Neural cell (in vitro differentiated cells): Measurements from ENCODE around the gene CASP6. TPM values are rescaled to one million over a fixed set of nuclear protein-coding genes. Genes with fewer than 3 reads are reported as not detected.

Experiments used
- H2AFZ ChIP-seq: fragments of 200-600, 300-800 bp; sonication (generic), shearing (Covaris generic); 2 replicates; pipeline ENCODE4 v1.6.0; 2014; ENCODE audit warnings: low read depth, mild to moderate bottlenecking, antibody characterized with exemption, low read length, moderate library complexity
- H3F3A ChIP-seq: fragments of 200-600 bp; shearing (Covaris generic); 2 replicates; pipeline ENCODE4 v1.6.1; 2016; ENCODE audit warnings: mild to moderate bottlenecking, moderate library complexity, mixed read lengths, antibody characterized with exemption, low read length; ENCODE audit not compliant: insufficient read depth, poor library complexity, severe bottlenecking
- H3K27ac ChIP-seq: fragments of 200-600, 300-800 bp; sonication (generic), shearing (Covaris generic); 2 replicates; pipeline ENCODE4 v1.5.1; 2014; ENCODE audit warnings: mild to moderate bottlenecking, low read length, moderate library complexity
- H3K27me3 ChIP-seq: fragments of 300-800, 200-600 bp; sonication (generic), shearing (Covaris generic); 2 replicates; pipeline ENCODE4 v1.6.0; 2014; ENCODE audit warnings: mild to moderate bottlenecking, low read depth, low read length, moderate library complexity; ENCODE audit not compliant: insufficient read depth
- H3K36me3 ChIP-seq: fragments of 300-800, 200-600 bp; sonication (generic), shearing (Covaris generic); 2 replicates; pipeline ENCODE4 v1.5.1; 2014; ENCODE audit warnings: mild to moderate bottlenecking, antibody characterized with exemption, low read length, moderate library complexity; ENCODE audit not compliant: insufficient read depth
- H3K4me2 ChIP-seq: fragments of 300-800, 200-600 bp; sonication (generic), shearing (Covaris generic); 2 replicates; pipeline ENCODE4 v1.6.0; 2014; ENCODE audit warnings: mild to moderate bottlenecking, low read length
- H3K4me3 ChIP-seq: fragments of 300-800, 200-600 bp; sonication (generic), shearing (Covaris generic); 2 replicates; pipeline ENCODE4 v1.5.1; 2014; ENCODE audit warnings: mild to moderate bottlenecking, low read length, moderate library complexity
- H3K79me2 ChIP-seq: fragments of 200-600 bp; shearing (Covaris generic); replicated peaks from 2 replicates; pipeline ENCODE4 v1.6.0; 2014; ENCODE audit warnings: mild to moderate bottlenecking, low read length, moderate library complexity; ENCODE audit not compliant: insufficient read depth
- H3K9ac ChIP-seq: fragments of 300-800, 200-600 bp; sonication (generic), shearing (Covaris generic); 2 replicates; pipeline ENCODE4 v1.6.1; 2016; ENCODE audit warnings: mild to moderate bottlenecking, low read length, mixed read lengths
- H3K9me2 ChIP-seq: fragments of 200-600 bp; shearing (Covaris generic); 2 replicates; pipeline ENCODE4 v1.6.1; 2016; ENCODE audit warnings: mild to moderate bottlenecking, low read length, mixed read lengths; ENCODE audit not compliant: insufficient read depth
- H3K9me3 ChIP-seq: fragments of 200-600, 300-800 bp; sonication (generic), shearing (Covaris generic); 2 replicates; pipeline ENCODE4 v1.6.1; 2016; ENCODE audit warnings: mild to moderate bottlenecking, mixed run types, low read length, moderate library complexity, mixed read lengths
- H4K20me1 ChIP-seq: fragments of 200-600 bp; shearing (Covaris generic); 2 replicates; pipeline ENCODE4 v1.6.1; 2016; ENCODE audit warnings: mild to moderate bottlenecking, mixed run types; ENCODE audit not compliant: insufficient read depth
- EP300 ChIP-seq: fragments of 450-650 bp; conservative IDR thresholded peaks from 2 replicates; pipeline ENCODE4 v1.6.1; 2014; ENCODE audit warnings: antibody characterized with exemption, mild to moderate bottlenecking, moderate library complexity; ENCODE audit not compliant: poor library complexity, severe bottlenecking
- EZH2 ChIP-seq: fragments of 200-600, 300-800 bp; shearing (Covaris generic), sonication (generic); IDR thresholded peaks from 2 replicates; pipeline ENCODE4 v1.6.1; 2014; ENCODE audit warnings: antibody characterized with exemption, low read length, borderline replicate concordance, mild to moderate bottlenecking; ENCODE audit not compliant: insufficient read depth, poor library complexity, severe bottlenecking
- MXI1 ChIP-seq: fragments of 450-650 bp; conservative IDR thresholded peaks from 2 replicates; pipeline ENCODE4 v1.6.1; 2014; ENCODE audit warnings: antibody characterized with exemption, mild to moderate bottlenecking; ENCODE audit not compliant: poor library complexity, severe bottlenecking
- POLR2AphosphoS5 ChIP-seq: IDR thresholded peaks from 2 replicates; pipeline ENCODE4 v1.6.1; 2012
- RAD21 ChIP-seq: fragments of 450-650 bp; conservative IDR thresholded peaks from 2 replicates; pipeline ENCODE4 v1.6.1; 2014; ENCODE audit warnings: antibody characterized with exemption, mild to moderate bottlenecking, moderate library complexity
- SMC3 ChIP-seq: fragments of 450-650 bp; conservative IDR thresholded peaks from 2 replicates; pipeline ENCODE4 v1.6.1; 2014; ENCODE audit warnings: antibody characterized with exemption, mild to moderate bottlenecking, moderate library complexity; ENCODE audit not compliant: poor library complexity
- TAF1 ChIP-seq: IDR thresholded peaks from 2 replicates; pipeline ENCODE4 v1.6.1; 2012; ENCODE audit warnings: low read depth
- polyA plus RNA-seq: library from polyadenylated mRNA; depleted of rRNA; stranded (reverse); fragments of >200 nt; gene quantifications from 2 replicates; pipeline ENCODE4 v1.2.3, GENCODE V29; 2014
- TF ChIP-seq, protein P1 (sequence below): IDR thresholded peaks from 2 replicates; pipeline ENCODE4 v1.6.1; 2012; ENCODE audit warnings: borderline replicate concordance
- TF ChIP-seq, protein P2 (sequence below): fragments of 450-650 bp; IDR thresholded peaks from 2 replicates; pipeline ENCODE4 v1.5.1; 2014; ENCODE audit warnings: antibody characterized with exemption, mild to moderate bottlenecking, moderate library complexity; ENCODE audit not compliant: poor library complexity, severe bottlenecking

CASP6 gene
- polyA plus RNA-seq, 1 donor from 2014 or later: 5.1 TPM

DNA sequence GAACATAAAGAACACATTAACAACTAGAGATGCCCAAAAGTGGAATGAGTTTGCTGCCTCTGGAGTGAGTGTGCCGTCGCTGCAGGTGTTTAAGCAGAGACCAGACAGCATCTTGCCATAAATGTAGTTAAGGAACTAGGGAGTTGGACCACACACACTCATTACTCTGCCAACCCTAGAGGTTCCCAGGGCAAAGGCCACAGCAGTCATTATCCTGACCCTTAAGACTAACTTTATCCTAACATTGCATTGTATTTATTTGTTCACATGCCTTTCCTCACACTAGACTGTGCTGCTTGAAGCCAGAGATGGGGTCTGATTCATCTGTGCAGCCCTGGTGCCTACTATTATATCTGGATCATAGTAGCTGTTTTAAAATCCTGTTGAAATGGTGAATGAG is 43.5 kb upstream of the CASP6 start:
- Histone ChIP-seq H3F3A (no peaks in the 10 kb centered on the region), H3K9ac (no peak overlapping the region), H3K9me3 (no peaks in the 10 kb centered on the region), H3K9me2 (no peaks in the 10 kb centered on the region), H2AFZ (no peak overlapping the region), H4K20me1 (no peaks in the 10 kb centered on the region), H3K36me3 (no peaks in the 10 kb centered on the region), H3K27ac (no peak overlapping the region), H3K4me3 (no peak overlapping the region), H3K4me2 (no peak overlapping the region), H3K79me2 (no peaks in the 10 kb centered on the region), H3K27me3 (no peaks in the 10 kb centered on the region)
- TF ChIP-seq MXI1: no peak
- TF ChIP-seq, protein P1, sequence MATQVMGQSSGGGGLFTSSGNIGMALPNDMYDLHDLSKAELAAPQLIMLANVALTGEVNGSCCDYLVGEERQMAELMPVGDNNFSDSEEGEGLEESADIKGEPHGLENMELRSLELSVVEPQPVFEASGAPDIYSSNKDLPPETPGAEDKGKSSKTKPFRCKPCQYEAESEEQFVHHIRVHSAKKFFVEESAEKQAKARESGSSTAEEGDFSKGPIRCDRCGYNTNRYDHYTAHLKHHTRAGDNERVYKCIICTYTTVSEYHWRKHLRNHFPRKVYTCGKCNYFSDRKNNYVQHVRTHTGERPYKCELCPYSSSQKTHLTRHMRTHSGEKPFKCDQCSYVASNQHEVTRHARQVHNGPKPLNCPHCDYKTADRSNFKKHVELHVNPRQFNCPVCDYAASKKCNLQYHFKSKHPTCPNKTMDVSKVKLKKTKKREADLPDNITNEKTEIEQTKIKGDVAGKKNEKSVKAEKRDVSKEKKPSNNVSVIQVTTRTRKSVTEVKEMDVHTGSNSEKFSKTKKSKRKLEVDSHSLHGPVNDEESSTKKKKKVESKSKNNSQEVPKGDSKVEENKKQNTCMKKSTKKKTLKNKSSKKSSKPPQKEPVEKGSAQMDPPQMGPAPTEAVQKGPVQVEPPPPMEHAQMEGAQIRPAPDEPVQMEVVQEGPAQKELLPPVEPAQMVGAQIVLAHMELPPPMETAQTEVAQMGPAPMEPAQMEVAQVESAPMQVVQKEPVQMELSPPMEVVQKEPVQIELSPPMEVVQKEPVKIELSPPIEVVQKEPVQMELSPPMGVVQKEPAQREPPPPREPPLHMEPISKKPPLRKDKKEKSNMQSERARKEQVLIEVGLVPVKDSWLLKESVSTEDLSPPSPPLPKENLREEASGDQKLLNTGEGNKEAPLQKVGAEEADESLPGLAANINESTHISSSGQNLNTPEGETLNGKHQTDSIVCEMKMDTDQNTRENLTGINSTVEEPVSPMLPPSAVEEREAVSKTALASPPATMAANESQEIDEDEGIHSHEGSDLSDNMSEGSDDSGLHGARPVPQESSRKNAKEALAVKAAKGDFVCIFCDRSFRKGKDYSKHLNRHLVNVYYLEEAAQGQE: no peak
- TF ChIP-seq, protein P2, sequence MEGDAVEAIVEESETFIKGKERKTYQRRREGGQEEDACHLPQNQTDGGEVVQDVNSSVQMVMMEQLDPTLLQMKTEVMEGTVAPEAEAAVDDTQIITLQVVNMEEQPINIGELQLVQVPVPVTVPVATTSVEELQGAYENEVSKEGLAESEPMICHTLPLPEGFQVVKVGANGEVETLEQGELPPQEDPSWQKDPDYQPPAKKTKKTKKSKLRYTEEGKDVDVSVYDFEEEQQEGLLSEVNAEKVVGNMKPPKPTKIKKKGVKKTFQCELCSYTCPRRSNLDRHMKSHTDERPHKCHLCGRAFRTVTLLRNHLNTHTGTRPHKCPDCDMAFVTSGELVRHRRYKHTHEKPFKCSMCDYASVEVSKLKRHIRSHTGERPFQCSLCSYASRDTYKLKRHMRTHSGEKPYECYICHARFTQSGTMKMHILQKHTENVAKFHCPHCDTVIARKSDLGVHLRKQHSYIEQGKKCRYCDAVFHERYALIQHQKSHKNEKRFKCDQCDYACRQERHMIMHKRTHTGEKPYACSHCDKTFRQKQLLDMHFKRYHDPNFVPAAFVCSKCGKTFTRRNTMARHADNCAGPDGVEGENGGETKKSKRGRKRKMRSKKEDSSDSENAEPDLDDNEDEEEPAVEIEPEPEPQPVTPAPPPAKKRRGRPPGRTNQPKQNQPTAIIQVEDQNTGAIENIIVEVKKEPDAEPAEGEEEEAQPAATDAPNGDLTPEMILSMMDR: no peak
- no peak for TF ChIP-seq TAF1
- no peak for TF ChIP-seq POLR2AphosphoS5
- TF ChIP-seq EP300: no peak
- TF ChIP-seq EZH2: no peak
- TF ChIP-seq RAD21: no peak

DNA sequence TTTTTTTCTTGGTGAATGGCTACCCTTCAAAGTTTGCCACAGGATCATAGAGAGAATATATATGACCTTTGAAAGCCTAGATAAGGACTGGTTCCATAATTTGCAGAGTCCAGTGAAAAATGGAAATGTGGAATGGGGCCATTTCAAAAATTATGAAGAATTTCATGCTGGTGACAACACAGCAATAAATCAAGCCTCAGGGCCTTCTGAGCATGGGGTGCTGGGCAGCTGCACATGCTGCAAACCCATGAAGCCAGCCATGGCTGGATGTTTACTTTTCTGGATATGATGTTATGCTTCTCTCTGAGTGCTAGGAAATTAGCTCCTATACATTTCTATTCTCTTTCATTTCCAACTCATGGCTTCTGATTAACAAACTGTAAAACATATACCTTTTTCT is 42.6 kb upstream of the CASP6 start:
- Histone ChIP-seq H3K9ac (no peak overlapping the region), H3K9me3 (no peaks in the 10 kb centered on the region), H3K36me3 (no peaks in the 10 kb centered on the region), H3K27ac (no peak overlapping the region), H3K79me2 (no peaks in the 10 kb centered on the region), H4K20me1 (no peaks in the 10 kb centered on the region), H2AFZ (no peak overlapping the region), H3K4me3 (no peak overlapping the region), H3K9me2 (no peaks in the 10 kb centered on the region), H3K27me3 (no peaks in the 10 kb centered on the region), H3F3A (no peaks in the 10 kb centered on the region), H3K4me2 (no peak overlapping the region)
- TF ChIP-seq TAF1 (no peak), MXI1 (no peak), SMC3 (no peak), EZH2 (no peak), RAD21 (no peak), POLR2AphosphoS5 (no peak), EP300 (no peak)
- TF ChIP-seq, protein P1: no peak
- TF ChIP-seq, protein P2: no peak
